Stimulated activated CD4-positive, alpha-beta T cell treated with anti-CD3 and anti-CD28 coated beads, Interleukin-15, amount 100 ng/mL, for 1 hour (primary cell): ENCODE data around the gene VPS33A.

Source experiments
- DNase-seq, 2 donors: peaks; one replicate each; pipeline ENCODE4 v3.0.0-alpha.2; 2020; ENCODE audit warnings: low read depth in 1 of 2, low spot score in 1 of 2

Gene VPS33A

GRCh38 chr12:122183588-122183940 lies 82.7 kb downstream of the VPS33A start:
- DNase-seq, result no peak

GRCh38 chr12:122182887-122183587 lies 83.3 kb downstream of the VPS33A start, which contains the start of gene LRRC43:
TSS of gene LRRC43 (plus strand) at chr12:122183123. CDS start at chr12:122183145, 22 bp downstream.
- DNase-seq, result no peak
